Measurements from ENCODE around the gene NT5DC4.
A peak's percentile ranks its signal among the peaks of the same experiment; 100 is the strongest.

Gene NT5DC4

DNA sequence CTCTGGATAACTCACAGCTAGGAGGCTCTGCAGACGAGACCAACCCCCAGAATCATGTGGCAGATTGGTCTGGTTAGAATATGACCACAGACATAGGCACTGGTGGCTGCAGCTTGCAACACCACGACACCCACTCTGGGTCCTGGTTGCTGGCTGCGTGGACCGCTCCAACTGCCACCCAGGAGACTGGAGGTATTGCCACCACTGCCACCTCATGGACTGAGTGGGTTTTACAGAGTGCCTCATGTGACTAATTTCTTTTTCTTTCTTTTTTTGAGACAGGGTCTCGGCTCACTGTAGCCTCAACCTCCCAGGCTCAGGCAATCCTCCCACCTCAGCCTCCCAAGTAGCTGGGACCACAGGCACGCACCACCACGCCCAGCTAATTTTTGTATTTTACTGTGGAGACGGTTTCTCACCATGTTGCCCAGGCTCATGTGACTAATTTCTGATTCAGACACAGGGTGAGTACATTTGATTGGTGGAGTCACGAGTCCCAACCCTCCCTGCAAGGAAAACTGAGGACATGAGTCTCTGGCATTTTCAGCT lies 29.9 kb upstream of the NT5DC4 start:
- peak; percentile 75 for DNase-seq (ENCODE audit: low read depth)
- no peak overlapping the region for H3K4me3 ChIP-seq (ENCODE audit: low read depth, low read length)
- TF ChIP-seq, protein P1, sequence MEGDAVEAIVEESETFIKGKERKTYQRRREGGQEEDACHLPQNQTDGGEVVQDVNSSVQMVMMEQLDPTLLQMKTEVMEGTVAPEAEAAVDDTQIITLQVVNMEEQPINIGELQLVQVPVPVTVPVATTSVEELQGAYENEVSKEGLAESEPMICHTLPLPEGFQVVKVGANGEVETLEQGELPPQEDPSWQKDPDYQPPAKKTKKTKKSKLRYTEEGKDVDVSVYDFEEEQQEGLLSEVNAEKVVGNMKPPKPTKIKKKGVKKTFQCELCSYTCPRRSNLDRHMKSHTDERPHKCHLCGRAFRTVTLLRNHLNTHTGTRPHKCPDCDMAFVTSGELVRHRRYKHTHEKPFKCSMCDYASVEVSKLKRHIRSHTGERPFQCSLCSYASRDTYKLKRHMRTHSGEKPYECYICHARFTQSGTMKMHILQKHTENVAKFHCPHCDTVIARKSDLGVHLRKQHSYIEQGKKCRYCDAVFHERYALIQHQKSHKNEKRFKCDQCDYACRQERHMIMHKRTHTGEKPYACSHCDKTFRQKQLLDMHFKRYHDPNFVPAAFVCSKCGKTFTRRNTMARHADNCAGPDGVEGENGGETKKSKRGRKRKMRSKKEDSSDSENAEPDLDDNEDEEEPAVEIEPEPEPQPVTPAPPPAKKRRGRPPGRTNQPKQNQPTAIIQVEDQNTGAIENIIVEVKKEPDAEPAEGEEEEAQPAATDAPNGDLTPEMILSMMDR (IDR thresholded peaks at IDR 0.05; ENCODE audit: insufficient read depth, low read depth, low read length, missing control alignments): peak; percentile 65

DNA sequence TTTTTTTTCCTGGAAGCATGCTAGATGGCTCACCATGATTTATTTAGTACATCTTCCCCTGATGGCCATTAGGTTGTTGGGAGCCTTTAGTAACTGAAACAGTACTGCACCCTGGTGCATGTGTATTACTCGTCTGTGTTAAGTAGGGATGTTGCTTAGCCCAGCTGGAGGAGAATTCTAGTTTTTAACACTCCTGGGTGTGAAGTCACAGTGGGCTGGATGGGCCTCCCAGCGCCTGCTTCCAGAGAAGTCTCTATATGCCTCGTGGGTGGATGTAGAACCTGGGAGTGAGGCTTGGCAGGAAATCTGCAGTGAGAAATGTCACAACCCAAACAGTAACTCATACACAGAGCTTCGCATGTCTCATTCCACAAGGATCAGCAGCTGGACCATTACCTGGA lies 28.9 kb upstream of the NT5DC4 start:
- no peak overlapping the region for H3K4me3 ChIP-seq (ENCODE audit: low read depth, low read length)
- TF ChIP-seq, protein P1 (IDR thresholded peaks at IDR 0.05; ENCODE audit: insufficient read depth, low read depth, low read length, missing control alignments): no peak
- peak; percentile 8 for DNase-seq (ENCODE audit: low read depth)

DNA sequence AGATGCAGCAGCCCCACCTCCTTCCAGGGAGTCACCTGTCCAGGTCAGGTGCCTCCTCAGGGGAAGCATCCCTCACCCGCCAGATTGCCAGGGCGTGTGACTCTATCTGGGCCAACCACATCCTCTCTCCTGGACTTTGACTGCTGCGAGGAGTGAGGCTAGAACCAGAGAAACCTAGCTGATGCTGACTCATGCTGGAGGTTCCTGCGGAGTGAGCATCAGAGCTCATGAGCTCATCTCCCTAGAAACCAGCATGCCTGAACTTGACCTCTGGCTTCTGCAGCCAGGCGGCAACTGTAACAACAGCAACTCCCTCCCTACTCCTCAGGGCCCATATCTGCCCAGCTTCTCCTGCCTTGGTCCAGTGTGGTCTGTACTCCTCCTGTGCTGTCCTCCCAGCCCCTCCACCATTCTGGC lies 28.3 kb upstream of the NT5DC4 start:
- DNase-seq (ENCODE audit: low read depth): peak; percentile 92
- TF ChIP-seq, protein P1 (IDR thresholded peaks at IDR 0.05; ENCODE audit: insufficient read depth, low read depth, low read length, missing control alignments): no peak

DNA sequence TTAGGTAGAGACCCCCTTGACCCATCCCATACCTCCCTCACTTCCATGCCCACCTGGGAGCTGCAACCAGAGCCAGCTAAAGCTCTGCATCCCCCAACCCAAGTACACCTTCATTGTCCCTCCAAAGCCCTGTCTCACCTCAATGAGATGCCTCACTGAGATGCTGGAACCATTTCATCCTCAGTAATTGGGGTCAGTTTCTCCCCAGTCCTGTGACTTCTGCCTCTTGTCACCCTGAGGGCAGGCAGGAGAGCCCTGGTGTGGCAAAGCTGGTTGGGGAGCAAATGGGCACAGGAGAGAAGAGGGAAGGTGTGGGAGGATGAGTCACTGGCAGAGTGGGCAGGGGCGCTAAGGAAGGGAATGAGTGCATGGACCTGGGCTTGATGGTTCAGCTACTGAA lies 27.9 kb upstream of the NT5DC4 start:
- no peak overlapping the region; the same call in 1 of the 2 replicates for H3K4me3 ChIP-seq (ENCODE audit: low read depth, low read length)
- no peak for DNase-seq (ENCODE audit: low read depth)
- TF ChIP-seq, protein P1 (IDR thresholded peaks at IDR 0.05; ENCODE audit: insufficient read depth, low read depth, low read length, missing control alignments): no peak

More for the DNA sequence above, 28.3 kb upstream of the NT5DC4 start:
- H3K4me3 ChIP-seq (ENCODE audit: low read depth, low read length): no peak overlapping the region

DNA sequence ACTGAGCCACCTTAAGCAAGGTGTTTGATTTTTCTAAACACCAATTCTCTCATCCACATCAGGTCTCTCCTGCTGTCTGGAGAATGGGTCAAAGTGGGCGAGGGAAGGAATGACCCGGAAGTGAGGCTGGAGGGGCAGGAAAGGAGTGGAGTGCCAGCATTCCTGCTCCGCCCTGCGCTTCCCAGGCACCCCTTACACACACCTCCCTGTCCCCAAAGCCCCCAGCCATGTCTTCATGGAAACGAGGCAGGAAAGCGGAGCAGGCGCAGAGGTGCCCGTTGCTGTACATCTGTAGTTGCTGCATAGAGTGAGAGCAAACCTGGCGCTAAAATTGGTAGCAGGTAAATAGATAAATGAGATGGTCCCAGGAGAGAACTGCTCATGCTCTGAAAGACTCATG lies 27.2 kb upstream of the NT5DC4 start:
- no peak overlapping the region for H3K4me3 ChIP-seq (ENCODE audit: low read depth, low read length)
- TF ChIP-seq, protein P1 (IDR thresholded peaks at IDR 0.05; ENCODE audit: insufficient read depth, low read depth, low read length, missing control alignments): no peak
- DNase-seq (ENCODE audit: low read depth): no peak

DNA sequence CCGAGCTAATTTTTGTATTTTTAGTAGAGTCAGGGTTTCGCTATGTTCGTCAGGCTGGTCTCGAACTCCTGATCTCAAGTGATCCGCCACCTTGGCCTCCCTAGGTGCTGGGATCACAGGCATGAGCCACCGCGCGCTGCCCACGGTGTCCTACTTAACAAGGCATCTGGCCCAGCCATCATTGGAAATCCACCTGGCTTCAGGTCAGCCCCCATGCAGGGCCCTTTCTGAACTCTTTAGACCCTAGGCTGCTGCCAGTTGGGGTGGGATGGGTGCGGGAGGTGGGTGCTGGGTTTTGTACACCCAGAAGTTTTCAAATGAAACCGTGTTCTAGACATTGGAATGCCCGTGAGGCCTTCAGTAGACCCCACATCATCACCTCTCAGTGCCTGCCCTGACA lies 26.6 kb upstream of the NT5DC4 start:
- TF ChIP-seq, protein P1 (IDR thresholded peaks at IDR 0.05; ENCODE audit: insufficient read depth, low read depth, low read length, missing control alignments): no peak
- no peak for DNase-seq (ENCODE audit: low read depth)
- no peak overlapping the region for H3K4me3 ChIP-seq (ENCODE audit: low read depth, low read length)
